HG03565 (cell line): ENCODE results near the gene ARL6IP6.

ENCODE experiments used
- ATAC-seq: cut with Tn5 transposase; IDR thresholded peaks from one replicate; pipeline ENCODE4 v1.9.1; 2021; ENCODE audit warnings: mild to moderate bottlenecking, moderate library complexity; ENCODE audit not compliant: unreplicated experiment

Gene ARL6IP6

GRCh38 chr2:152718076-152718908 is at the start of gene ARL6IP6:
TSS of gene ARL6IP6 (plus strand) at chr2:152718620. CDS start at chr2:152718625, 5 bp downstream.
- ATAC-seq = peak; percentile 53

DNA sequence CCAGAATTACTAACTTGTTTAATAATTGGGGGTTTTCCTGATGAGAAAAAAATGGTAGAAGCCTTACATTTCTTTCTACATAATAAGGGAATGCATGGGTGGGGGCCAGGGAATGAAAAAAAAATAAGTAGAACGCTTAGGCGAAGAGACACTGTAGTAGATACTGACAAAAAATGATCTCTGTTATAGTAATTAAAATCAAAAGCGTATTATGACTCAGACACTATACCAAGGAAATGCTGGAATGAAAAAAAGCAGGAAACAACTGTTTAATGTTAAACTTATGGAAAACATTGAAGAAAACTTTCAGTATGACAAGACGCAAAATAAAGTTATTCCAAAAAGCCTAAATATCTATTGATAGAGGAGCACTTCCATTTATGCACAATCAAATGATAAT is 44.1 kb upstream of the ARL6IP6 start:
- no peak for ATAC-seq

DNA sequence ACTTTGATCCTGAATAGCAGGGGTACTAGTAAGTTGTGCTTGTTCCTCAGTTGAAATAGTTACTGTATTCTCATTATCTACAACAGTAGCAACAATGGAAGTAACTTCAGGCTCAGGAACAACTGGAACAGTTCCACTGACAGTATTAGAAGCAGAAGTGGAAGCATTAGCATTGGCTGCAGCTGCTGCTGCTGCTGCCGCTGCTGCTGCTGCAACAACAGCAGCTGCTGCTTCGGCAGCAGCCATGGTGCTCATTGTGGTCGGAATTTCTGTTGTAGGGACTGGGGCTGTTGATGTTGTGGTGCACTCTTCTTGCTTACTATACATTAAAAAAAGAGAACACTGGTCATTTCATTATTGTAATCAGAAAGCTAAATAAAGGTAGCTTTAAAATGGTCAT is 42.0 kb upstream of the ARL6IP6 start:
- ATAC-seq = no peak

DNA sequence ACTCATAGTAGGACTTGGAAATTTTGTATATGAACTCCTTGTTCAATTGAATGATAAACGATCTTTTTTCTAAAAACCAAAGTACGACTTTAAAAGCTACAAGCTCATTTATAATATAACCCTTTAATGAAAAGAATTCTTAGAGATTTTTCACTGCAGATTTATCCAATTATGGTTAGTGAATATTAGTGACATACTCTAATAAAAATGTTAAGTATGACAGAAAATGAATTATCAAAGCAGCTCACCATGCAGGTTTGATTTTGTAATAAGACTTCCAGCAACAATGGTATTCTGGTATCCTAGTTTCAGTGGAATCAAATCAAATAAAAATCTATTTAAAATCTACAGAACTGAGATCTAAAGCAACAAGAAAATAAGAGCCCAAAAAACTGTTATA is 39.6 kb upstream of the ARL6IP6 start:
- no peak for ATAC-seq

GRCh38 chr2:152682663-152683062 is 35.8 kb upstream of the ARL6IP6 start:
- ATAC-seq = no peak

- no peak for ATAC-seq
Measured at GRCh38 chr2:152683400-152683799, 35.0 kb upstream of the ARL6IP6 start.

DNA sequence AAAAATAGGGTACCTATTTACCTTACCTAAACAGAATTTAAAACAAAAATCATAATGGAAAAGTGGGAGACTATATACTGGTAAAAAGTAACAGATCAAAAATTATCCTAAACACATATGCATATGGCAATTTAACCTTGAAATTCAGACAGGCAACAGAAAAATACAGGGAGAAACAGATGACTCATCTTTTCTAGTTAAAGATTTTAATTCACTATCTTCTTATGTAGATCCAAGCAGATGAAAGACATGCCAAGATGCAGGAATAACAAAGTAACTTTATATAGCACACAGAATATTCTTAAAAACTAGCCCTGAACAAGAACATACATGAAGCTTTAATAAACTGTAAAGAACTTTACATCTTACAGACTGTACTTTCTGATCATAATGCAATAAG is 32.1 kb upstream of the ARL6IP6 start:
- ATAC-seq = no peak

- peak; percentile 90 for ATAC-seq
Measured at GRCh38 chr2:152693033-152693432, 25.4 kb upstream of the ARL6IP6 start.

- ATAC-seq = no peak
Measured at GRCh38 chr2:152694161-152694661, 24.2 kb upstream of the ARL6IP6 start.

DNA sequence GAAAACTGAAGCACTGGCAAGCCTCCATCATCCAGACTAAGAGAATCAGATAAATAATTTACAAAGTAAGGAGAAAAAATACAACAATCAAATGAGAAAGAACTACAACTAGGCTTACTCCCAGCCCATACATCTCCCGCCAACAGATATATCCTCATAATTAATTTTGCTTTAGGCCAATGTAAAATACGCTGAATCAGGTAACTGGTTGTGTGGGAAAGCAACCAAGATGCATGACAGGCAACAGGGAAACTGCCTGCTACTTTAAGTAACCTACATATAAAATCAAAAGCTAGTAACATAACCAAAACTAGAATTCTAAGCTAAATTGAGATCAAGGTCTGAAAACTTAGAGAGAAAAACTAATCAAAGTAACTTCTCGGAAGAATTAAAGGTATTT is 22.7 kb upstream of the ARL6IP6 start:
- ATAC-seq = no peak

DNA sequence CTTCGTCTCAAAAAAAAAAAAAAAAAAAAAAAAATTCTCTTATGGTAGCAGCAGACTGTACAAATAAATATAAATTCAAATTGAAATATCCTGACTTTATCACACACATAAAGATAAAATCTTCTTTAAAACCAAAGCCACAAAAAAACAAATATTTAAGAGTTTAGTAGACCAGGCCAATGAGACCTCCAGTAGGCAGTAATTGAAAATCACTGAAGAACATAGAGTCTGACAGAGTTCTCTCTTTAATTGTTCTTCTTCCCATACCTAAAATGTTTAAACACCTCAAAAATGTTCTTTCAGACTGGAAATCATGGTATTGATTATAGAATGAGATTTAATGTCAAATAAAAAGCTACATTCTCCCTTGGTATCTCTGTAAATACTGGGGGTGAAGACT is 21.9 kb upstream of the ARL6IP6 start:
- no peak for ATAC-seq

GRCh38 chr2:152701198-152701597 is 17.2 kb upstream of the ARL6IP6 start:
- no peak for ATAC-seq

- no peak for ATAC-seq
Measured at GRCh38 chr2:152706477-152707021, 11.9 kb upstream of the ARL6IP6 start.

DNA sequence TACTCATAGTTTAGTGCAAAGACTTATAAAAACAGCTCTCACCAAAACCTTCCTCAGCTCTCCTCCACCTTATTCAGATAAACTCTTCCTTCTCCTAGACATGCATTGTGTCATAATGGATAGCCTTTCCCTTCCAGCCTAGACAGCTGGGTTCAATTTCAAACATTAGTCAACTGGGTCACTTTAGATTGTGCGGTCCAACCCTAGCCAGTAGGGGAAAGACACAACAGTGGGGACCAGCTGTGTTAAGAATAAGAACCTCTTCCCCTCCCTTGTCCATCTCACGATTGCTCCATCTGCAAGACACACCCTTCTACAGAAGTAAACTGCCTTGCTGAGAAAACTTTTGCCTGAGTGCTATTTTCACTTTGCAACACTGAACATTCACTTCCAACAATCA is 9.7 kb upstream of the ARL6IP6 start:
- no peak for ATAC-seq

- ATAC-seq = no peak
Measured at GRCh38 chr2:152710713-152711112, 7.7 kb upstream of the ARL6IP6 start.

GRCh38 chr2:152715112-152715511 is 3.3 kb upstream of the ARL6IP6 start:
- no peak for ATAC-seq

DNA sequence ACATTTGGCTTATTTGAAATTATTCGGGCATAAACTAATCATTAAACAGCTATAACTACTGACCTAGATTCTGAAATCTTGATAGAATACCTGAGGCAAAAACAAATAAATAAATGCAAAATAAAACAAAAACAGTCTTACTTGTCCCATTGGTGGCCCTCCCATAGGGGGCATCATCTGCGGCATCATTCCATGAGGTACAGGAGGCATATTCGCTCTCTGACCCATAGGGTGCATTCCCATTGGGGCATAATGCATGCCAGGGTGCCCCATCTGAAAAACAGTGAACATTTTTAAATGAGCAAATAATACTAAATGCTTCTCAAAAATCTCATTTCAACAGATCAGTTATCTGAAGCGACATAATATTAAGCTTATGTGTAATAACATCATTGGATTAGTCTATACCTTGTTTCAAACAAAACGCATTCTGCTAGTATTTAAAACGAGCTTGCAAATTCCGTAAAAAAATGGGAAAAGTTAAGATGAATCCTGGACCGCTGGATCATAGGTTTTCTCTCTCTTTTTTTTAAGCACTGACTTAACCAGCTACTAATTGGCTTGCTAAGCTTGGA is 2.5 kb upstream of the ARL6IP6 start:
- ATAC-seq = no peak

- ATAC-seq = no peak
Measured at GRCh38 chr2:152716805-152717227, 1.6 kb upstream of the ARL6IP6 start.

DNA sequence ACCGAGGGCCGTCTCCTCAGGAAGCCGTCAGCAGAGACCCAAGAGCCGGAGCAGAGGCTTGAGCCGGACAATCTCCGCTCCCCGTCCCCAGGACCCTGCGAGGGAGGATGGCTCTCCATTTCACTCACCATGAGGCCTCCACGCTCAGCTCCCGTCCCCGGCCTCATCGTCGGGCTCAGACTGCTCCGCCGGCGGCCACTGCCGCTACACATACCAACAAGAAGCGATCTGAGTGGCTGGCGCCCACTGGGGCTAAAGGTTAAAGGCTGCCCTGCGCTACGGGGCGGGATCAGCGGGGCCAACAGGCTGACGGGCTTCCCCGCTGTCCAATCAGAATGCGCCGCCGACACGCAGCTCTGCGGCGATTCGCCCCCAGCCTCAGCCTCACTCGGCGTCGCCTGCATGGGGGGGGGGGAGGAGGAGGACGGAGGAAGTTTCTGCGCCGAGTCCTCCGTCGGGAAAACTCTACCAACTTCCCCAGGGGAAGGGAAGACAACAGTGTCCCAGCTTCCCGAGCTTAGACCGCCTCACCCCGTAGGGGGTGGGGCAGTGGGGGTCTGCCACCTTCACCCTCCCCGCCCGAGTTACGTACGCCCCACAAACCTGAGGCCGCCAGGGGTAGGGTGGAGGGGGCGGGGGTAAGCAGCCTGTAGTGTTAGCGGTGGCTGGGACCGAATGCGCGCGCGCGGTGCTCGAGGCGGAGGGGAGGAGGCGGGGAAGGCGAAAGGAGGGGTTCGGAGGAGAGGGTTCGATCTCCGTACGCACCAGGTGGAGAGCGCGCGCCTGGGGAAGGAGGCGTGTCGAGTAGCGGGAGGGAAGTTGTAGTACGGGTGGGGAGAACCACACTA is 968 bp upstream of the ARL6IP6 start, which contains the start of gene PRPF40A:
Gene PRPF40A (minus strand): TSS at position 234 of the 848 bp plus-strand sequence. CDS start 22 bp downstream, at position 212.
- peak; percentile 74 for ATAC-seq

GRCh38 chr2:152718909-152719645 is 657 bp downstream of the ARL6IP6 start:
- peak; percentile 18 for ATAC-seq
